ENCODE data around the gene DAPK1.

DAPK1 gene

GRCh38 chr9:87507576-87507975, 9.9 kb downstream of the DAPK1 start:
- H3K4me3 ChIP-seq (replicated peaks in 1 of 2; ENCODE audit: low read depth in 2 of 2, low read length in 2 of 2): no peak overlapping the region
- no peak for TF ChIP-seq CTCF (IDR thresholded peaks at IDR 0.05; ENCODE audit: low read depth, low read length)
- no peak for DNase-seq (ENCODE audit: low read depth in 2 of 2)

GRCh38 chr9:87510252-87510683, 12.6 kb downstream of the DAPK1 start:
- DNase-seq (ENCODE audit: low read depth in 2 of 2): peak in 1 of 2 donors; percentile 35
- H3K4me3 ChIP-seq (replicated peaks in 1 of 2; ENCODE audit: low read depth in 2 of 2, low read length in 2 of 2): no peak overlapping the region
- TF ChIP-seq CTCF (IDR thresholded peaks at IDR 0.05; ENCODE audit: low read depth, low read length): no peak

- no peak overlapping the region for H3K4me3 ChIP-seq (replicated peaks in 1 of 2; ENCODE audit: low read depth in 2 of 2, low read length in 2 of 2)
- no peak for DNase-seq (ENCODE audit: low read depth in 2 of 2)
- no peak for TF ChIP-seq CTCF (IDR thresholded peaks at IDR 0.05; ENCODE audit: low read depth, low read length)
Measured at GRCh38 chr9:87512311-87512710, 14.6 kb downstream of the DAPK1 start.

- DNase-seq (ENCODE audit: low read depth in 2 of 2): peak; percentile 34 to 38
- TF ChIP-seq CTCF (IDR thresholded peaks at IDR 0.05; ENCODE audit: low read depth, low read length): no peak
- H3K4me3 ChIP-seq (replicated peaks in 1 of 2; ENCODE audit: low read depth in 2 of 2, low read length in 2 of 2): no peak overlapping the region
Measured at GRCh38 chr9:87513161-87513560, 15.5 kb downstream of the DAPK1 start.

GRCh38 chr9:87513880-87514535, 16.3 kb downstream of the DAPK1 start:
- H3K4me3 ChIP-seq (replicated peaks in 1 of 2; ENCODE audit: low read depth in 2 of 2, low read length in 2 of 2): no peak overlapping the region
- peak in 1 of 2 donors; percentile 49 for DNase-seq (ENCODE audit: low read depth in 2 of 2)
- no peak for TF ChIP-seq CTCF (IDR thresholded peaks at IDR 0.05; ENCODE audit: low read depth, low read length)

GRCh38 chr9:87515006-87515405, 17.3 kb downstream of the DAPK1 start:
- DNase-seq (ENCODE audit: low read depth in 2 of 2): peak; percentile 26 to 58
- H3K4me3 ChIP-seq (replicated peaks in 1 of 2; ENCODE audit: low read depth in 2 of 2, low read length in 2 of 2): no peak overlapping the region
- no peak for TF ChIP-seq CTCF (IDR thresholded peaks at IDR 0.05; ENCODE audit: low read depth, low read length)
